Measurements from ENCODE around the gene MAP2K1. TPM values are rescaled to one million over a fixed set of nuclear protein-coding genes. Genes with fewer than 3 reads are reported as not detected.

Gene MAP2K1
- total RNA-seq, 1 donor from 2014 or later = 66.5 TPM

GRCh38 chr15:66362776-66363175 lies 23.9 kb upstream of the MAP2K1 start:
- no peaks in the 10 kb centered on the region for H3K4me1 ChIP-seq (ENCODE audit: insufficient read depth, low read length)
- H3K27me3 ChIP-seq (ENCODE audit: insufficient read depth, low read length) = no peaks in the 10 kb centered on the region
- H3K79me2 ChIP-seq (ENCODE audit: insufficient read depth, low read length) = no peaks in the 10 kb centered on the region
- H3K27me3 Mint-ChIP-seq (ENCODE audit: low read depth, unreplicated experiment) = no peaks in the 10 kb centered on the region
- no peak overlapping the region for H3K4me3 ChIP-seq (ENCODE audit: insufficient read depth, low read depth, low read length)
- FAIRE-seq (no peak), DNase-seq (ENCODE audit: low read depth) (no peak)
- H3K27ac Mint-ChIP-seq (ENCODE audit: unreplicated experiment) = no peak overlapping the region
- H2AFZ ChIP-seq (ENCODE audit: low read depth, low read length) = no peak overlapping the region
- TF ChIP-seq EZH2 (IDR thresholded peaks at IDR 0.05; ENCODE audit: insufficient read depth, low read length) (no peak), CTCF (IDR thresholded peaks at IDR 0.05; ENCODE audit: insufficient read depth, low read depth, low read length) (no peak)
- no peaks in the 10 kb centered on the region for H3K36me3 ChIP-seq (ENCODE audit: insufficient read depth, low read length)
- no peak overlapping the region for H3K4me3 Mint-ChIP-seq (ENCODE audit: unreplicated experiment)
- H4K20me1 ChIP-seq (ENCODE audit: insufficient read depth, low read length) = no peaks in the 10 kb centered on the region
- H3K4me2 ChIP-seq (ENCODE audit: low read length) = no peak overlapping the region
- H3K9ac ChIP-seq (ENCODE audit: low read length) = no peak overlapping the region
- H3K4me1 Mint-ChIP-seq (ENCODE audit: low read depth, unreplicated experiment) = no peaks in the 10 kb centered on the region
- H3K9me3 ChIP-seq (ENCODE audit: insufficient read depth, low read depth, low read length) = no peaks in the 10 kb centered on the region
- H3K9me3 Mint-ChIP-seq (ENCODE audit: unreplicated experiment) = no peaks in the 10 kb centered on the region
- H3K36me3 Mint-ChIP-seq (ENCODE audit: low read depth, unreplicated experiment) = no peaks in the 10 kb centered on the region
- H3K27ac ChIP-seq (ENCODE audit: low read depth, low read length) = no peak overlapping the region

- H3K27me3 Mint-ChIP-seq (ENCODE audit: low read depth, unreplicated experiment) = no peaks in the 10 kb centered on the region
- FAIRE-seq = no peak
- Histone ChIP-seq H3K27ac (ENCODE audit: low read depth, low read length) (no peak overlapping the region), H3K27me3 (ENCODE audit: insufficient read depth, low read length) (no peaks in the 10 kb centered on the region), H3K36me3 (ENCODE audit: insufficient read depth, low read length) (no peaks in the 10 kb centered on the region), H3K4me3 (ENCODE audit: insufficient read depth, low read depth, low read length) (no peak overlapping the region), H3K4me1 (ENCODE audit: insufficient read depth, low read length) (peaks cover 2% of the 10 kb centered on the region), H3K9me3 (ENCODE audit: insufficient read depth, low read depth, low read length) (no peaks in the 10 kb centered on the region), H3K9ac (ENCODE audit: low read length) (no peak overlapping the region), H3K4me2 (ENCODE audit: low read length) (no peak overlapping the region), H2AFZ (ENCODE audit: low read depth, low read length) (no peak overlapping the region), H3K79me2 (ENCODE audit: insufficient read depth, low read length) (no peaks in the 10 kb centered on the region), H4K20me1 (ENCODE audit: insufficient read depth, low read length) (no peaks in the 10 kb centered on the region)
- no peak overlapping the region for H3K4me3 Mint-ChIP-seq (ENCODE audit: unreplicated experiment)
- H3K27ac Mint-ChIP-seq (ENCODE audit: unreplicated experiment) = no peak overlapping the region
- TF ChIP-seq CTCF (IDR thresholded peaks at IDR 0.05; ENCODE audit: insufficient read depth, low read depth, low read length) (no peak), EZH2 (IDR thresholded peaks at IDR 0.05; ENCODE audit: insufficient read depth, low read length) (no peak)
- H3K4me1 Mint-ChIP-seq (ENCODE audit: low read depth, unreplicated experiment) = no peaks in the 10 kb centered on the region
- DNase-seq (ENCODE audit: low read depth) = no peak
- H3K36me3 Mint-ChIP-seq (ENCODE audit: low read depth, unreplicated experiment) = no peaks in the 10 kb centered on the region
- H3K9me3 Mint-ChIP-seq (ENCODE audit: unreplicated experiment) = no peaks in the 10 kb centered on the region
These were observed 21.7 kb upstream of the MAP2K1 start for GRCh38 chr15:66364944-66365528.
